Keratinocyte (primary cell): ENCODE data around the gene RPL27A.

Source experiments
- CTCF ChIP-seq, 3 experiments: IDR thresholded peaks in 1 of 3; conservative IDR thresholded peaks in 1 of 3; optimal IDR thresholded peaks in 1 of 3; 2 replicates in 2 of 3; 3 replicates in 1 of 3; pipeline versions ENCODE3 to v1.5.1; 2011; ENCODE audit warnings: low read length in 3 of 3, mild to moderate bottlenecking in 3 of 3, moderate library complexity in 2 of 3, control low read depth in 1 of 3, inconsistent platforms in 1 of 3; ENCODE audit not compliant: insufficient read depth in 2 of 3; ENCODE audit errors: extremely low read depth in 1 of 3
- EZH2 ChIP-seq: IDR thresholded peaks from one replicate; pipeline ENCODE4 v1.6.1; 2012; ENCODE audit warnings: inconsistent platforms, mild to moderate bottlenecking, low read length, moderate library complexity

GRCh38 chr11:8714622-8715225 is 32.1 kb downstream of the RPL27A start:
- TF ChIP-seq CTCF (optimal IDR thresholded peaks at IDR 0.05 in 1 of 3, IDR thresholded peaks at IDR 0.05 in 1 of 3, conservative IDR thresholded peaks at IDR 0.05 in 1 of 3; ENCODE audit: extremely low read depth in 1 of 3, insufficient read depth in 2 of 3, low read length in 3 of 3) (no peak), EZH2 (no peak)
